ENCODE measurements around the gene PRKAB1.
A peak's percentile ranks its signal among the peaks of the same experiment; 100 is the strongest.
"Not testable (repeated sequence)": the region's sequence is repeated elsewhere in the genome, so short reads cannot be mapped to it uniquely, and the experiment has no call there.

The PRKAB1 gene, protein sequence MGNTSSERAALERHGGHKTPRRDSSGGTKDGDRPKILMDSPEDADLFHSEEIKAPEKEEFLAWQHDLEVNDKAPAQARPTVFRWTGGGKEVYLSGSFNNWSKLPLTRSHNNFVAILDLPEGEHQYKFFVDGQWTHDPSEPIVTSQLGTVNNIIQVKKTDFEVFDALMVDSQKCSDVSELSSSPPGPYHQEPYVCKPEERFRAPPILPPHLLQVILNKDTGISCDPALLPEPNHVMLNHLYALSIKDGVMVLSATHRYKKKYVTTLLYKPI

DNA sequence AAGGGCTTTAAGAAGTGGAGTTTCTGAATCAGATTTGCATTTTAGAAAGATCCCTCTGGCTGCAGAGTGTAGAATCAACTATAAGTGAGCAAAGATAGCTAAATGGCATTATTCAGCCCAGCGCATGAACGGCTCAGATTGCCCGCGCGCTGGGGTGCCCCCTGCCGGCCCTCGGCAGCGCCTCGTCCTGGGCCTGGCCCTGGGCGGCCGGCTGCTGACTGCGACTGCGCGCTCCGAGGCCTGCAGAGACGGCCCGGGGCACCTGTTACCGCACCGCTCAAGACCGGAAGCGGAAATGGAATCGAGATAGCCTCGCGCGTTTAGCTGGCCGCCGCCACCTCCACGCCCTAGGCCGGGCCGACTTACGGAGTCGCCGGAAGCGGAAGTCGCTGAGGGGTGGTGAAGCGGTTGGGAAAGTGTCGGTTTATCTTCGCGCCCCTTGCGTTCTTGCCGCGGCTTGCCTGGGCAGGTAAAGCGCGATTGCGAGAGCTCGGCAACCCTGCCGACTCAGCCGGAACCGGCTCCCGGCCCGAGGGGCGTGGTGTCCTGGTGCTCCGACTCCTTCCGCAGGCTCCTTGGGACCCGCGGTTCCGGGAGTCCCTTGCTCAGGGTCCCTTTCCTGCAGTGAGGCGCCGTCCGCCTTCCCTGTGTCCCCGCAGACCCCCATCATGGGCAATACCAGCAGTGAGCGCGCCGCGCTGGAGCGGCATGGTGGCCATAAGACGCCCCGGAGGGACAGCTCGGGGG is at the start of gene PRKAB1:
TSS of gene PRKAB1 (plus strand) at position 557 of the 747 bp plus-strand sequence. CDS start at position 669, 112 bp downstream.
- DNase-seq: peak; percentile 97

DNA sequence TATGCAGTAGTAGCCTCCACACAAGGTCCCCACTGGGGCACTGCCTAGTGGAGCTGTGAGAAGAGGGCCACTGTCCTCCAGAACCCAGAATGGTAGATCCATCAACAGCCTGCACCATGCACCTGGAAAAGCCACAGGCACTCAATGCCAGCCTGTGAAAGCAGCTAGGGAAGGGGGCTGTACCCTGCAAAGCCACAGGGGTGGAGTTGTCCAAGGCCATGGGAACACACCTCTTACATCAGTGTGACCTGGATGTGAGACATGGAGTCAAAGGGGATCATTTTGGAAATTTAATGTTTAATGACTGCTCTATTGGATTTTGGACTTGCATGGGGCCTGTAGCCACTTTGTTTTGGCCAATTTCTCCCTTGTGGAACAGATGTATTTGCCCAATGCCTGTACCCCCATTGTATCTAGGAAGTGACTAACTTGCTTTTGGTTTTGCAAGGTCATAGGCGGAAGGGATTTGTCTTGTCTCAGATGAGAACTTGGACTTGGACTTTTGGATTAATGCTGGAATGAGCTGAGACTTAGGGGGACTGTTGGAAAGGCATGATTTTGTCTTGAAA is 49.5 kb upstream of the PRKAB1 start:
- DNase-seq: not testable (repeated sequence)

DNA sequence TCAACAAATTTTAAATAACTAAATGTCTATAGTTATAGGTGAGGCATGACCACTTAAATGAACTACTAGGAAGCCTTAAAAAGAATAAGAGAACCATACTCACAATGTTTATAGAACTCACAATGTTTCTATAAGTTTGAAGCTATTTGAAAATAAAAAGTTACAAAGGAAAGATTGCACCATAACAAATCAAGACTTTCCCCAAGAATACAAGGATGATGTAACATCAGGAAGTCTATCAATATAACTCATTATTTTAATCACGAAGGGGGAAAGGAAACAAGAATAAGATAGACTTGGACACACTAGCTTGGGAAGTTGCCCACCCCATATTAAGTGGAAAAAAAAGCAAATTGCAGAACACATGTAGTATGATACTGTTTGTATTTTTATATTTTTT is 47.4 kb upstream of the PRKAB1 start:
- DNase-seq: no peak

DNA sequence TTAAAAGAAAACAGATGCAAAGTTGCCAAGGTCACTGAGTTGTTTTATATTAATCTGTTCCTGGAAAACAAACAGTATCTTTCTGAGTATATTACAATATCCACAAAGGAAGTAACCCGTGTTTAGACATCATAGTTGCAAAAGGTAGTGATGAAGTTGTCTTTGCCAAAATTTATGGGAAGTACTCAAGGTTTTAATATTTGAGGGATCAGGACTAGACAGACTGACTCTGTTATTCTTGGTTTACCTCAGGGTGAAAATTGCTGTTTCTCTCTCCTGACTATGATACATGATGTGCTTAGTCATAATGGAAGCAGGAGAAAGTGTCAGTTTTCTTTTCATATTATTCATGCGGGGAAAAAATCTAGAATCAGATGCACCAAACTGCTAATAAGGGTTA is 46.1 kb upstream of the PRKAB1 start:
- DNase-seq: no peak

DNA sequence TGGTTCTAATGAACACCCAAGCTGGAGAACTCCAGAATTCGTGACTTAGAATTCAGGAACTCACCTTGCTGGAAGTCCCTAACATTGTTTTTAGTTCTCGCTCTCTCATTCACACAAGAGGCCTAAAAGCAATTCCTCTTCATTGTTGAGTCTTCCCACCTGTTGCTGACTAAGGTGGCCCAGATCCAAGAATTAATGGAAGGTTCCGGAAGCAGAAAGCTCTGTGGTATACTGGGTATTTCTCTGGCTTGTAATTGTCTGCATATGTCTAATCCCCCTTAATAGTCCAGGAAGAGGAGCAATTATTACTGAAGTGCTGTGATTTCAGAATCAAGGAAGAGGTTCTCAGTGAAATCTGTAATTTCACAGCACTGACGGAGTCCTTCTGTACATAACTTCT is 43.0 kb upstream of the PRKAB1 start:
- DNase-seq: no peak

DNA sequence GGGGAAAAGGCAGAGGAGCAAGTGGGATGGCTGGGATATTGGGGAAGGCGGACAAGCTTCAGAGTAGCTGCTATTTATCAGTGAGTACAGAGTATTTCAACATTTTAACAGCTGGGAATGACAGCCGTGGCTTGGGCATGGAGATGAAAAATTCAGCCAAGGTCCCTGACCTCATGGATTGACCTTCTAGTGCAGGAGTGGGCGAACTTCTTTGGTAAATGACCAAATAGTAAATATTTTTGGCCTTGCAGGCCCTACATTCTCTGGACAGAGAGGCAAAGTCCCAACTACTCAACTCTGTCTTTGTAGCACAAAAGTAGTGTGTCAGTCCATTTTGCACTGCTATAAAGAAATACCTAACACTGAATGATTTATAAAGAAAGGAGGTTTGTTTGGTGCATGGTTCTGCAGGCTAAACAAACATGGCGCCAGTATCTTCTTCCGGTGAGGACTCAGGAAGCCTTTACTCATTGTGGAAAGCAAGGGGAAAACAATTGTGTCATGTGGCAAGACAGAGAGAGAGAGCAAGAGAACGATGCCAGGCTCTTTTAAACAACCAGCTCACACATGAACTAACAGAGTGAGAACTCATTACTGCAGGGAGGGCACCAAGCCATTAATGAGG is 40.8 kb upstream of the PRKAB1 start:
- no peak for DNase-seq

DNA sequence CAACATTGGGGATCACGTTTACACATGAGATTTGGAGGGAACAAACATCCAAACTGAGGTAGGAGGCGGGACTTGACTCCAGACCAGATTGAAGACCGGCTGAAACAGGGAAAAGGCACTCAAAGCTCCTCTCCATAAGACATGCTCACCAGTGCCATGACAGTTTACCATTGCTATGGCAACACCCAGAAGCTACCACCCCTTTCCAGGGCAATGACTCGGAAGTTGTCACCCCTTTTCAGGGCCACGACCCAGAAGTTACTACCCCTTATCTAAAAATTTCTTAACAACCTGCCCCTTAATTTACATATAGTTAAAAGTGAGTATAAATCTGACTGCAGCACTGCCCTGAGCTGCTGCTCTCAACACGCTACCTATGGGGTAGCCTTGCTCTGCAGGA is 40.2 kb upstream of the PRKAB1 start:
- DNase-seq: peak; percentile 7

DNA sequence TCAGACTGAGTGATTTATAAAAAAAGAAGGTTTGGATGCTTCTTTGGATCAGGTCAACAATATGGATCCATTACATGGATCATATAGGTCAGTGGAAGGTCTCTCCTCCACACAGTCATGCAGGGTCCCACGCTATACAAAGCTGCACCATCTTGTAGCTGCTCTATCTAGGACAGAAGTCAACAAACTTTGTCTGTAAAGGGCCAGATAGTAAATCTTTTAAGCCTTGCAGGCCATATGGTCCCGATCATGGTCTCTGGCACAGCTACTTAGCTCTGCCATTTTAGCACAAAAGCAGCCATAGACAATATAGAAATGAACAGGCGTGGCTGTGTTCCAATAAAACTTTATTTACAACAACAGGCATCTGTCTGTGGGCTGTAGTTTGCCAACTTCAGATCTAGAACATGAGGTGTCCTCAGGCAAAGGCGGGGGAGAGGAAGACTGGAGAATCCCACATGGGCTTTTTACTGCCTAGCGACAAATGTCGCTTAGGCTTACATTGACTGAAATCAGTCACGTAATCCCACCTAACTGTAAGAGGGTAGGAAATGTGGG is 37.6 kb upstream of the PRKAB1 start:
- DNase-seq: no peak

DNA sequence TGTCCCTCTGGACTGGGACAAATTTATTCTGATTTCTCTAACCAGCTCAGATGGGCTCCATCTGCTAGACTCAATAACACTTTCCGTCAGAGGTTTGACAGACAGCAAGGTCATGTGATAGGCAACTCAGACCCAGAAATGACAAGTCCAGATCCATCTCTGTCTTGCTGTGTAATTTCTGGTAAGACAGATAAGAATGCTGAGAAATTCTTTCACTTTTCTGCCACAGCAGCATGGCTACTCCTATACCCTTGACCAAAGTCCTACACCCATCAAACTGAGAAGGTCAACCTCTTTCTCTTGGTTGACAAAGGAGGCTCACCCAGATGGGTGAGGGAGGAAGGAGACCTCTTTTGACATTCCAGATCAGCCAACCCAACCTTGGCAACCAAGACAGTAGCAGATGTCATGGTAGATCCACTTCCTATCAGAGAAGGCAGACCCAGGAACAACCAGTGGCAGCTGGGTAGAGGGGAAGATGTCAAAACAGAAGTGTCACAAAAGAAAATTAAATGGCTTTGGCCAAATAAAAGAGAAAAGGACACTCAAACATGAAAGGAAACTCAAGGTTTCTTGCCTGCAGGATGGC is 36.9 kb upstream of the PRKAB1 start:
- no peak for DNase-seq

DNA sequence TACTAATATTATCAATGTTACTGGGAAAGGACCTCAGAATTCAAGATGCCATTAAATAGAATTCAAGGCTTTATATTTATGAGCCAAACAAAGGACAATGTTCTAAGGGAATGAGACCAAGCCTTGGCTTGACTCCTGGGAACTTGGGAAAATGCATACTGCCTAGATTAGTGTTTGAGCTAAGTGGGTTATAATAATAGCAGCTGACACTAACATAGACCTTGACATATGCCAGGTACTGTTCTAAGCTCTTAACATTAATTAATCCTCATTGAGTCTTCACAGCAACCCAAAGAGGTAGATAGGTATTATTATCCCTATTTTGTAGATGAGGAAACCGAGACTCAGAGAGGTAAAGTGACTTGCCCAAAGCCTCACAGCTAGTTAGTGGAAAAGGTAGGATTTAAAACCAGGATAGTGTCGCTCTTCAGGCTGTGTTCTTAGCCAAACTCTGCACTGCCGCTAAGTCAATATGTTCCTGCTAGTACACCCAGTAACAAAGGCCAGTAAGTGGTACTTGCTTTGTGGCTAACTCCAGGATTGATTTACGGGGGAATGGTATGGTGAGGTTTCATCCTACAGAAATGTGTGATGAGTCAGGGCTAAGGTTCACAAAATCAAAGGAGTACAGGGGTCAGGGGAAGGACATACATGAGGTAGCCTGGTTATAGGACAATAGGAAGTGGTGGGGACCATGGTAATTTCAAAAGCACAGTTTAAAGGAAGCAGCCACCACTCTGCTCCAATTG is 35.8 kb upstream of the PRKAB1 start:
- DNase-seq: no peak

DNA sequence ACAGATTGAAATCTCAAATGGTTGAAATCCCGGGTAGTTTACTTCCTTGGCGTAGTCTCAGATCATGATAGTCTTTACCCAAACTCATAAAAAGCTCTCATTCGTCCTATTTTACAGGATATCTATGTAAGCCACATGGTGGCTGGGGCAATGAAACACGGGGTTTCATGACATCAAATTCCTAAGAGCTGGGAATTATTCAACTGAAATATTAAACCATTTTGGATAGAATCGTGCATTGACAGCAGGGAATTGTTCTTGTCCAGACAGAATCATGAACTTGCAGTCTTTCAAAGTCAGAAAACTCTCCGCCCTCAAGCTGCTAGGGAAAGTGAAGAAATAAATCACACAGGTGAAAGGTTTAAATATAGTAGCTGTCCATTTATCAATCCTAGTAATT is 33.2 kb upstream of the PRKAB1 start:
- no peak for DNase-seq

DNA sequence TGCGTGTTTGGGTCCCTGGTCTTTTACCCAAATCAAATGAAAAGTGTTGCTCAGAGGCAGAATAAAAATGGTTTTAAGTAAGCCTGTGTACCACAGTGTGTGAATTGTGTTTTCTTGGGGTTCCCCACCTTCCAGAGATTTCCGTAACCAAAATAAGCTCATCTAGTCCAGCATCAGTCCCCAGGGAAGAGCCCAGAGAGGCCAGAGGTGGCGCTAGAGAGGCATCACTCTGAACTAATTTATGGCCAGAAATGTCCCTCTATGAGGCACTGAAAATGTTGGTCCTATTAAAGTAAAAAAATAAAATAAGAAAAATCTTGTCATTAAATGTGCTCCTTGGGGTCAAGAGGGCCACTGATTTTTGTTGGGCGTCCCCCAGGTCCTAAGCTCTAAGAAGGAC is 24.9 kb upstream of the PRKAB1 start:
- no peak for DNase-seq

DNA sequence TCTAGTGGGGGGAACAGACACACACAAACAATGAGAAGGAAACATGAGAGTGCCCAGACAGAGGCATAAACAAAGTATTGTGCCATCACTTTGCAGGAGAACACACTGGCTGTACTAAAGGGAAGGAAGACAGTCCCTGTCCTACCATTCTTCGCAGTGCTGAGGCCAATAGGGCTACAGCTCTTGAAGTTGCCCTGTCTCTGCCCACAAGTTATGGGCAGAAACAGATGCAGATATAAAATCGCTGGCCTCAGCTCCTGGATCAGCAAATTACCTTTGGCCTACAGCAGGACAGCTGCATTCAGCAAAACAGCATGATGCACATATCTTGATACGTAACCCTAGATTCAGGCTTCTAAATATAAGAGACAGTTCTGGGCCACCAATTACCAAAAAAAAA is 23.0 kb upstream of the PRKAB1 start:
- no peak for DNase-seq

DNA sequence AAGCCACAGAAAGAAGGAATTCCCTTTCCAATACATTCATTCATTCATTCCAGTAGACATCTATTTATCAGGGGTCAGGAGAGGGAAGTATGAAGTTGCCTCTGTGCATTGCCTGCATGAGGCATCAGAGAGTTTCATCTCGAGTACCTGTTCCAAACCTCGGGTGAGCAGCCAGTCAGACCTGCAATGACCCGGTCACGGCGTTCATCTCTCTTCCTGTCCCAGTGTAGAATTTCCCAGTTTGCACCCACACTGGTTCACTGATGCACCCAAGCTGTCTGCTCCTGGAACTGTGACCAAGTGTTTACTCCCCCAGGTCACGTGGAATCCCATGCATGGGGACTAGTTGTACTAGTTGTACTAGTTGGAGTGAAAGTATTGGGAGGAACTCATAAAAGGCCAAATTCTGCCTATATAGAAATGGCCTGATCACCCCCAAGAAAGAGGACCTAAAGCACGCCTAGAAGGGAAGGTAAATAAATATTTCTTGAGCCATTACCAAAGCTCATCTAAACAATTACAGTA is 22.3 kb upstream of the PRKAB1 start:
- no peak for DNase-seq

DNA sequence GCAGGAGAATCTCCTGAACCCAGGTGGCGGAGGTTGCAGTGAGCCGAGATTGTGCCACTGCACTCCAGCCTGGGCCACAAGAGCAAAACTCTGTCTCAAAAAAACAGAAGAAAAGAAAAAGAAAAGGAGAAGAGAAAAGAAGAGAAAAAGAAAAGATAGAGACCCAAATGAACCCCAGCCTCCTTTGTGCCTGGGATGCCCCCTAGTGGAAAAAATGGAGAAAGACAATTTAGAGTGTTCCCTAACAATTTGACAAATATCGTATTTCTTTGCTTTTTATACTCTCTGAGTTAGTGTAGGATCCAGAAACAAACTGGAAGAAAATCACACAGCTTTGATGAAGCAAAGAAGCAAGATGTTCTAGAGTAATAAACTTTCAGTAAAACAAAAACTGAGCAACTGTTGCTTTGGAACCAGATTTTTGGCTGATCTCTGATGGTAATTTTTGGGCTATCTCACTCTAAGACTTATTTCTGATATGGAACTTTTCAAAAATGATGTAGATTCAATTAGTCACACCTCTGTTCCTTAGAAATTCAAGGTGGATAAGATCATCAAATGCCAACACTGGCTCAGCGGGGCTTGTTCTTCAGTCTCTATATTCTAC is 18.6 kb upstream of the PRKAB1 start:
- DNase-seq: peak; percentile 26

DNA sequence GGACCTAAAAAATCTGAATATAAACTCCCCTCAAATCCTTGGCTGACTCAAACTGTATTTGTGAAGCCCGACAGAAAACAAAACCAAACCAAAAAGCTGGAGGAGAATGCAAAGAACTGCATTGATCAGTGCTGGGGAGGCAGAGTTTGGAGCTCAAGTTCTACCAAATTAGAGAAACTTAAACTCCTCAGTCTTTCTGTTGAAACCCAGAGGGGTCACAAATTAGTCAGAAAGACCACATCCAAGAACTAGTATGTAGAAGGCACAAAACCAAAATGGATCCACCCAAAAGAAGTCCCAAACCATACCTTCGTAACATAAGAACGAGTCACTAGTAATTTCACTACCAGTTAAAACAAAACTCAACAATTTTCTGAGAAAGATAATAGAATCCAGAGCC is 15.3 kb upstream of the PRKAB1 start:
- no peak for DNase-seq

DNA sequence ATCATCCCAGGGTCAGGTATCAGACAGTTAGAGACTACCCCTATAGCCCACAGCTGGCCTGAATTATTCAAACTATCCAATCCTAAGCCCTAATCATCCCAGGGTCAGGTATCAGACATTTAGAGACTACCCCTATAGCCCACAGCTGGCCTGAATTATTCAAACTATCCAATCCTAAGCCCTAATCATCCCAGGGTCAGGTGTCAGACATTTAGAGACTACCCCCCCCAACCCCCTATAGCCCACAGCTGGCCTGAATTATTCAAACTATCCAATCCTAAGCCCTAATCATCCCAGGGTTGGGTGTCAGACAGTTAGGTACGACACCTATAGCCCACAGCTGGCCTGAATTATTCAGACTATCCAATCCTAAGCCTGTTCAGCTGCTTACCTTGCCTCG is 10.9 kb upstream of the PRKAB1 start:
- DNase-seq: not testable (repeated sequence)

DNA sequence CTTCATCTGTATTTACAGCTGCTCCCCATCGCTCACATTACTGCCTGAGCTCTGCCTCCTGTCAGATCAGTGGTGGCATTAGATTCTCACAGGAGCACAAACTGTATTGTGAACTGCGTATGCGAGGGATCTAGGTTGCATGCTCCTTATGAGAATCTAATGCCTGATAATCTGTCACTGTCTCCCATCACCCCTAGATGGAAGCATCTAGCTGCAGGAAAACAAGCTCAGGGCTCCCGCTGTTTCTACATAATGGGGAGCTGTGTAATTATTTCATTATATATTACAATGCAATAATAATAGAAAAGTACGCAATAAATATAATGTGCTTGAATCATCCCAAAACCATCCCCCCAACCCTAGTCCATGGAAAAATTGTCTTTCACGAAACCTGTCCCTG is 9.8 kb upstream of the PRKAB1 start:
- DNase-seq: not testable (repeated sequence)

DNA sequence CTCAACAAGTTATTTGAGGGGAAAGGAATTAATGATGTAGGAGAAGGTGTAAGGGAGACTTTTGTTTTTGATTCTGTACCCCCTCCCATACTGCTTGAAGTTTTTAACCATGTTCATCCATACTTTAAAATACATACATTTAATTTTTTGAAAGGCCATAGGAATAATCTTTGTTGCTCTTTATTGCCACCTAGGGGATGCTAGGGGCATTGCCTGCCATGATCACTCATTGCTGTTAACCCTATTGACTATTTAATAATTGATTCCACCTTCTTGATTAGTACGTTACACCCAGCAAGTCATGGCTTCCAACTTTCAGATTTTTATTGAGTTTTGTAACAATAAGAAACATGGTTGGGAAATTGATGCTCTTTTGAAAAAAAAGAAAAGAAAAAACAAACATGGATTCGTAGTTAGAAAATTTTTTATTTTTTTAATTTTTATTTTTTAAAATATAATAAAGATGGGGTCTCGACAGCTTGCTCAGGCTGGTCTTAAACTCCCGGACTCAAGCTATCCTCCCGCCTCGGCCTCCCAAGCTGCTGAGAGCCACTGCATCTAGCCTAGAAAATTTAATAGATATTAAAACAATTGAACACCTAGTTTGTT is 8.5 kb upstream of the PRKAB1 start:
- peak; percentile 13 for DNase-seq

DNA sequence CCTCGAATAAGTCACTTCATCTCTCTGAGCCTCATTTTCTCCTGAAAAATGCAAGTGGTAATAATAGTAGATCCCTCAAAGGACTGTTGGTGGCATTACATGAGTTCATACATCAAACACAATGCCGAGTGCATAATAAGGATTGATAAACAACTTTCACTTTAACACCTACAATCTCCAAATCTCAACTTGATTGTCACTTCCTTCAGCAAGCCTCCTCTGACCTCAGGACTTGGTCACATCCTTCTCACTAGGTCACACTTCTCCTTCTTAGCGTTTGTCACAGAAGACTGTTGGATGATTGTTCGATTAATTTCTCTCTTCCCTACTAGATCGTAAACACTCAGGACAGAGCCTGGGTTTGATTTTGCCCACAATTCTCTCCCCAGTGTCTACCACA is 7.9 kb upstream of the PRKAB1 start:
- DNase-seq: no peak

DNA sequence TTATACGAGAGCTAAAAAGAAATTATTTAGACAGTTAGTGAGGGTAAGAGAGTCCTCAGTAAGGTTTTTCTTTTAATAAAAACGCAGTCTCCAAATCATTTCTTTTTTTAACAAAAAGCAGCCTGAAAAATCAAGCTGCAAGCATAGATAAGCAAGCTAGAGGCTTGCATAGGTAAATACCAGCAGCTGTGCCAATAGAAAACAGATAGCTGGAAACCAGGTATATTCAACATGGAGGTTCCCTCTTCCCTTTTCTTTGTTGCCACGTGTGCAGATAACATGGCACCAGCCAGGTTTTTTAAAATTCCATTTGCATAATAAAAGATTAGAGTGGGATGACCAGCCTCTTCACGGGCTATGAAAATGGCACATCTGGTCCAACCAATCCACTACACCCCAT is 6.1 kb upstream of the PRKAB1 start:
- no peak for DNase-seq
